Caco-2 (cell line): ENCODE results near the gene GCM1. TPM values are rescaled to one million over a fixed set of nuclear protein-coding genes. Genes with fewer than 3 reads are reported as not detected.

Experiments used
- BruUV-seq: library from RNA; stranded (reverse); fragments of 400-500 nt; replicated peaks from 2 replicates; lab custom pipeline; 2021; lab: Mats Ljungman, UMichigan
- CTCF ChIA-PET: fragments of 300-600 bp; sonication (Branson Sonifier 250); formaldehyde crosslinking; loops from one replicate; lab custom pipeline; 2022; ENCODE audit warnings: antibody characterized with exemption; lab: Charles Lee
- POLR2A ChIA-PET: fragments of 300-600 bp; sonication (Branson Sonifier 250); formaldehyde crosslinking; loops from one replicate; lab custom pipeline; 2022; ENCODE audit warnings: antibody characterized with exemption; lab: Charles Lee
- DNase-seq, 2 experiments: peaks; one replicate each; pipeline versions ENCODE4 v3.0.0 to v3.0.0-alpha.2; 2020 to 2022
- H3K27me3 ChIP-seq: replicated peaks from 2 replicates; pipeline ENCODE4 v1.6.0; 2011; ENCODE audit warnings: low read length; ENCODE audit not compliant: control insufficient read depth, insufficient read depth
- H3K36me3 ChIP-seq: 2 replicates; pipeline ENCODE4 v1.5.1; 2011; ENCODE audit warnings: low read length; ENCODE audit not compliant: control insufficient read depth, insufficient read depth
- H3K4me1 ChIP-seq: fragments of 250-450 bp; sonication (Bioruptor Pico); 2 replicates; pipeline ENCODE4 v1.5.1; 2020; ENCODE audit warnings: mild to moderate bottlenecking
- H3K4me3 ChIP-seq: 2 replicates; pipeline ENCODE4 v1.5.1; 2011; ENCODE audit warnings: low read depth, mild to moderate bottlenecking, control low read depth, low read length
- H3K9me3 ChIP-seq: fragments of 250-450 bp; sonication (Bioruptor Pico); 2 replicates; pipeline ENCODE4 v1.5.1; 2020; ENCODE audit warnings: mild to moderate bottlenecking, moderate library complexity
- H3K27ac Mint-ChIP-seq: one replicate; pipeline ENCODE4 v1.8.0; 2022; ENCODE audit warnings: mixed read lengths; ENCODE audit not compliant: unreplicated experiment
- H3K27me3 Mint-ChIP-seq: one replicate; pipeline ENCODE4 v1.8.0; 2022; ENCODE audit warnings: mixed read lengths; ENCODE audit not compliant: insufficient read depth, unreplicated experiment
- H3K36me3 Mint-ChIP-seq: one replicate; pipeline ENCODE4 v1.8.0; 2022; ENCODE audit warnings: mild to moderate bottlenecking, mixed read lengths; ENCODE audit not compliant: insufficient read depth, unreplicated experiment
- H3K4me1 Mint-ChIP-seq: one replicate; pipeline ENCODE4 v1.8.0; 2022; ENCODE audit warnings: low read depth, mixed read lengths; ENCODE audit not compliant: unreplicated experiment
- H3K4me3 Mint-ChIP-seq: one replicate; pipeline ENCODE4 v1.8.0; 2022; ENCODE audit warnings: mild to moderate bottlenecking, moderate library complexity, mixed read lengths; ENCODE audit not compliant: unreplicated experiment
- H3K9me3 Mint-ChIP-seq: one replicate; pipeline ENCODE4 v1.8.0; 2022; ENCODE audit warnings: mixed read lengths; ENCODE audit not compliant: unreplicated experiment
- intact Hi-C: fragments of 100-400 bp; cut with micrococcal nuclease; formaldehyde crosslinking; loops from one replicate; pipeline ENCODE4 v1.10.0; 2022; ENCODE audit not compliant: unreplicated experiment
- total RNA-seq: library from RNA; stranded (reverse); gene quantifications from 2 replicates; pipeline ENCODE4 v1.2.3, GENCODE V29; 2022
- TF ChIP-seq, protein P1 (sequence below), 2 experiments: fragments of 200-600 bp in 1 of 2; IDR thresholded peaks; 1 replicate in 1 of 2; 2 replicates in 1 of 2; pipeline versions ENCODE4 v1.5.1 to v1.8.0; 2011 to 2022; ENCODE audit warnings: antibody characterized with exemption in 1 of 2, control low read depth in 1 of 2, inconsistent platforms in 1 of 2, low read depth in 1 of 2, low read length in 1 of 2, mild to moderate bottlenecking in 1 of 2, moderate library complexity in 1 of 2; ENCODE audit not compliant: insufficient read depth in 1 of 2, severe bottlenecking in 1 of 2, unreplicated experiment in 1 of 2

GCM1 gene
- total RNA-seq, 1 experiment from 2014 or later, result 0.79 TPM

DNA sequence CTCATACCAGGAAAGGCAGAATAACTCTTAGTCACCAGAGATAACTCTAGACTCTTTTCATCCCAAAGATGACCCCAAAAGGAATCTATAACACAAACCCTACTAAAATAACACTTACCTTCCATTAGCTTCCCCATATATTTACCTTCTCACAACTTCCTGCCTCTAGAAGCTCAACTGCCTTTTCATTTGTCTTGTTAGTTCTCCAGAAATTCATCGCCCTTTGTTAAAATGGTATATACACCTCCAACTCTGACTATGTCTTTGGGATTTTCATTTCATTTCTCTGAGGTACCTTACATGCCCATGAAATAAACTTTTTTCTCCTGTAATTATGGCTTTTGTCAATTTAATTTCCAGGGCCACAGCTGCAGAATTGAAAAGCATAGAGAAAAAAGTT is 33.5 kb downstream of the GCM1 start:
- no peak overlapping the region for H3K4me3 ChIP-seq
- BruUV-seq, result no TSS peak
- intact Hi-C loops, result no loop called here
- Mint-ChIP-seq H3K36me3 (no peaks in the 10 kb centered on the region), H3K4me1 (peaks cover 38% of the 10 kb centered on the region), H3K9me3 (peaks cover 14% of the 10 kb centered on the region), H3K4me3 (no peak overlapping the region), H3K27ac (peak overlapping the region; percentile 43), H3K27me3 (no peaks in the 10 kb centered on the region)
- TF ChIP-seq, protein P1, sequence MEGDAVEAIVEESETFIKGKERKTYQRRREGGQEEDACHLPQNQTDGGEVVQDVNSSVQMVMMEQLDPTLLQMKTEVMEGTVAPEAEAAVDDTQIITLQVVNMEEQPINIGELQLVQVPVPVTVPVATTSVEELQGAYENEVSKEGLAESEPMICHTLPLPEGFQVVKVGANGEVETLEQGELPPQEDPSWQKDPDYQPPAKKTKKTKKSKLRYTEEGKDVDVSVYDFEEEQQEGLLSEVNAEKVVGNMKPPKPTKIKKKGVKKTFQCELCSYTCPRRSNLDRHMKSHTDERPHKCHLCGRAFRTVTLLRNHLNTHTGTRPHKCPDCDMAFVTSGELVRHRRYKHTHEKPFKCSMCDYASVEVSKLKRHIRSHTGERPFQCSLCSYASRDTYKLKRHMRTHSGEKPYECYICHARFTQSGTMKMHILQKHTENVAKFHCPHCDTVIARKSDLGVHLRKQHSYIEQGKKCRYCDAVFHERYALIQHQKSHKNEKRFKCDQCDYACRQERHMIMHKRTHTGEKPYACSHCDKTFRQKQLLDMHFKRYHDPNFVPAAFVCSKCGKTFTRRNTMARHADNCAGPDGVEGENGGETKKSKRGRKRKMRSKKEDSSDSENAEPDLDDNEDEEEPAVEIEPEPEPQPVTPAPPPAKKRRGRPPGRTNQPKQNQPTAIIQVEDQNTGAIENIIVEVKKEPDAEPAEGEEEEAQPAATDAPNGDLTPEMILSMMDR (IDR thresholded peaks at IDR 0.05; ENCODE audit: insufficient read depth in 1 of 2, low read depth in 1 of 2, low read length in 1 of 2, severe bottlenecking in 1 of 2, unreplicated experiment in 1 of 2), result no peak
- ChIA-PET POLR2A (no interaction called here), CTCF (no interaction called here)
- H3K27me3 ChIP-seq, result no peaks in the 10 kb centered on the region
- H3K9me3 ChIP-seq, result peaks cover 9% of the 10 kb centered on the region; the same call in 1 of the 2 replicates
- H3K36me3 ChIP-seq, result no peaks in the 10 kb centered on the region
- no peak for DNase-seq
- H3K4me1 ChIP-seq, result peaks cover 43% of the 10 kb centered on the region

DNA sequence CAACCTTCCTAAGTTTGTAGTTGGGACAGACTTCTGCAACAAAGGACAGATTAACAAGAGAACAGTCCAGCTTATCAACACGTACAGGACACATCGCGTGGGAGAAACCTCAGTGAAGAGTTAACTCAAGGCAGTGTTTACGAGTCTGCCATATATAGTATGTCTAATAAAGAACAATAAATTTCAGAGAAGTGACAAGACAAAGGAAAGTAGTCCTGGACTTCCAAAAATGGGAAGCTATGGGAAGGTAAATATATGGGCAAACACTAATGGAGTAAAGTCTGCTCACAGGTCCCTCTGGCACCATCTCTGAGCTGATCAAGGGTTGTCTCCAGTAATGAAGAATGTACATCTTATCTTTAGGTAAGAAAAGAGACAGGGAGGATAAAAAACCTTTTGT is 34.9 kb downstream of the GCM1 start:
- Mint-ChIP-seq H3K27me3 (no peaks in the 10 kb centered on the region), H3K27ac (peak overlapping the region; percentile 79), H3K4me3 (no peak overlapping the region), H3K36me3 (no peaks in the 10 kb centered on the region), H3K9me3 (peaks cover 14% of the 10 kb centered on the region), H3K4me1 (peaks cover 32% of the 10 kb centered on the region)
- CTCF ChIA-PET, result interaction anchor here (0.9 to 1.1 kb wide), 2 partner anchors 10 to 21 kb away, joined by 3 read pairs; no protein-coding TSS in a partner anchor
- intact Hi-C loops, result loop anchor here (2.0 to 5.0 kb wide), 2 partner anchors 21 to 34 kb away; partner anchors contain the start of gene GCM1
- no peak for DNase-seq
- POLR2A ChIA-PET, result no interaction called here
- TF ChIP-seq, protein P1 (IDR thresholded peaks at IDR 0.05; ENCODE audit: insufficient read depth in 1 of 2, low read depth in 1 of 2, low read length in 1 of 2, severe bottlenecking in 1 of 2, unreplicated experiment in 1 of 2), result no peak
- peaks cover 9% of the 10 kb centered on the region; the same call in 1 of the 2 replicates for H3K9me3 ChIP-seq
- H3K4me1 ChIP-seq, result peaks cover 38% of the 10 kb centered on the region
- H3K27me3 ChIP-seq, result no peaks in the 10 kb centered on the region
- no TSS peak for BruUV-seq
- no peak overlapping the region for H3K4me3 ChIP-seq
- H3K36me3 ChIP-seq, result no peaks in the 10 kb centered on the region

DNA sequence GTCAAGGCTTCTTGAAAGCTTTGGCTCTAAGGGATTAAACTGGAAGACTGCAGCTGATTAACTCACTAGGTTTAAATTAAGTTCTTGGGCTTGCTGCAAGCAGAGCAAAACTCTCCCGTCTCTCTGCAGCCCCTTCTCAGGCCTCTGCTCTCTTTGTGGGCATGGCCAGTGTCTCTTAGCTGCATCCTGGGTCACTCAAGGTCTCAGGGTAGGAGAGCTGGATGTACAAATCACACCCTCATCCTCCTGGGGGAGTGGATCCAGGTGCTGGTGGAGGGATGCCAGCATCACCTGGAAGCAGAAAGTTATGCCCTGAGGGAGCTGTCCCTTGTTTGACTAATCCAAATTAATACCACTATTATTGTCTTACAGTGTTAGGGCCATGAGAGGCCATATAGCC is 35.8 kb downstream of the GCM1 start:
- Mint-ChIP-seq H3K27me3 (no peaks in the 10 kb centered on the region), H3K36me3 (no peaks in the 10 kb centered on the region), H3K4me1 (peaks cover 32% of the 10 kb centered on the region), H3K4me3 (no peak overlapping the region), H3K9me3 (peaks cover 14% of the 10 kb centered on the region), H3K27ac (peak overlapping the region; percentile 79)
- intact Hi-C loops, result loop anchor here (2.0 to 5.0 kb wide), 2 partner anchors 22 to 34 kb away; partner anchors contain the start of gene GCM1
- no peaks in the 10 kb centered on the region for H3K27me3 ChIP-seq
- ChIA-PET POLR2A (interaction anchor here (1.6 kb wide), 1 partner anchor 22 kb away, joined by 6 read pairs; no protein-coding TSS in a partner anchor), CTCF (no interaction called here)
- TF ChIP-seq, protein P1 (IDR thresholded peaks at IDR 0.05; ENCODE audit: insufficient read depth in 1 of 2, low read depth in 1 of 2, low read length in 1 of 2, severe bottlenecking in 1 of 2, unreplicated experiment in 1 of 2), result no peak
- no peaks in the 10 kb centered on the region for H3K36me3 ChIP-seq
- H3K4me3 ChIP-seq, result no peak overlapping the region
- peaks cover 38% of the 10 kb centered on the region for H3K4me1 ChIP-seq
- no peak for DNase-seq
- peaks cover 9% of the 10 kb centered on the region; the same call in 1 of the 2 replicates for H3K9me3 ChIP-seq
- no TSS peak for BruUV-seq
